Measurements from ENCODE around the gene GTF3C5.
"Not testable (repeated sequence)": the region's sequence is repeated elsewhere in the genome, so short reads cannot be mapped to it uniquely, and the experiment has no call there.

Gene GTF3C5

GRCh38 chr9:133040892-133041479, 10.2 kb downstream of the GTF3C5 start:
- H3K79me2 ChIP-seq (ENCODE audit: insufficient read depth, low read depth), result peaks cover 24% of the 10 kb centered on the region; the same call in 1 of the 2 replicates
- not testable (repeated sequence) for H3K27me3 ChIP-seq (ENCODE audit: insufficient read depth, low read depth); H3K36me3 ChIP-seq (ENCODE audit: insufficient read depth); H3K27ac ChIP-seq; H2AFZ ChIP-seq (ENCODE audit: low read depth); H4K20me1 ChIP-seq (ENCODE audit: insufficient read depth); H3K4me3 ChIP-seq (IDR thresholded peaks at IDR 0.05; ENCODE audit: insufficient read depth, low read depth, low read length); H3K4me1 ChIP-seq (ENCODE audit: low read depth, poor library complexity, severe bottlenecking); H3K4me2 ChIP-seq; H3K9ac ChIP-seq
- TF ChIP-seq, protein P1, sequence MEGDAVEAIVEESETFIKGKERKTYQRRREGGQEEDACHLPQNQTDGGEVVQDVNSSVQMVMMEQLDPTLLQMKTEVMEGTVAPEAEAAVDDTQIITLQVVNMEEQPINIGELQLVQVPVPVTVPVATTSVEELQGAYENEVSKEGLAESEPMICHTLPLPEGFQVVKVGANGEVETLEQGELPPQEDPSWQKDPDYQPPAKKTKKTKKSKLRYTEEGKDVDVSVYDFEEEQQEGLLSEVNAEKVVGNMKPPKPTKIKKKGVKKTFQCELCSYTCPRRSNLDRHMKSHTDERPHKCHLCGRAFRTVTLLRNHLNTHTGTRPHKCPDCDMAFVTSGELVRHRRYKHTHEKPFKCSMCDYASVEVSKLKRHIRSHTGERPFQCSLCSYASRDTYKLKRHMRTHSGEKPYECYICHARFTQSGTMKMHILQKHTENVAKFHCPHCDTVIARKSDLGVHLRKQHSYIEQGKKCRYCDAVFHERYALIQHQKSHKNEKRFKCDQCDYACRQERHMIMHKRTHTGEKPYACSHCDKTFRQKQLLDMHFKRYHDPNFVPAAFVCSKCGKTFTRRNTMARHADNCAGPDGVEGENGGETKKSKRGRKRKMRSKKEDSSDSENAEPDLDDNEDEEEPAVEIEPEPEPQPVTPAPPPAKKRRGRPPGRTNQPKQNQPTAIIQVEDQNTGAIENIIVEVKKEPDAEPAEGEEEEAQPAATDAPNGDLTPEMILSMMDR (conservative IDR thresholded peaks at IDR 0.05; ENCODE audit: low read depth, low read length), result peak; percentile 55

GRCh38 chr9:133041958-133042357, 11.2 kb downstream of the GTF3C5 start:
- TF ChIP-seq, protein P1 (conservative IDR thresholded peaks at IDR 0.05; ENCODE audit: low read depth, low read length), result no peak
- H4K20me1 ChIP-seq (ENCODE audit: insufficient read depth), result no peaks in the 10 kb centered on the region
- no peak overlapping the region for H3K27ac ChIP-seq
- peaks cover 14% of the 10 kb centered on the region; the same call in 1 of the 2 replicates for H3K79me2 ChIP-seq (ENCODE audit: insufficient read depth, low read depth)
- H3K4me3 ChIP-seq (IDR thresholded peaks at IDR 0.05; ENCODE audit: insufficient read depth, low read depth, low read length), result no peak overlapping the region
- no peak overlapping the region for H3K9ac ChIP-seq
- no peaks in the 10 kb centered on the region for H3K36me3 ChIP-seq (ENCODE audit: insufficient read depth)
- H3K4me2 ChIP-seq, result no peak overlapping the region
- H2AFZ ChIP-seq (ENCODE audit: low read depth), result no peak overlapping the region
- no peaks in the 10 kb centered on the region for H3K27me3 ChIP-seq (ENCODE audit: insufficient read depth, low read depth)
- no peaks in the 10 kb centered on the region for H3K4me1 ChIP-seq (ENCODE audit: low read depth, poor library complexity, severe bottlenecking)

DNA sequence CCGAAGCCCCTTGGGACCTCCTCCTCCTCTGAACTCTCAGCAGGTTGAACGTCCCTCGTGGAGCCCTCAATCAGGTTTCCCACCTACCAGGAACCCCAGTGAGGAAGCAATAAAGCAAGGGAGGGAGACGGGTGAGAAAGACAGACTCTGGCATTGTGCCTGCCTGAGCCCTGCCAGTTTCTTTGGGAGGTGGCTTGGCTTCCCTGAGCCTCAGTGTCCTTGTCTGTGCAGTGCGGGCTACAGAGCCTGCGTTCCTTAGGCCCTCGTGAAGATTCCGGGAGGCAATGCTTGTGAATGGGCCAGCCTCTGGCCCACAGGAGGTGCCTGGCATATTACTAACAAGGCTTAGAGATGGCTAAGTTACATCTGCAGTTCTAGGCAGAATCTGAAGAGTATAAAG, 11.9 kb downstream of the GTF3C5 start:
- H3K4me2 ChIP-seq, result no peak overlapping the region
- no peaks in the 10 kb centered on the region for H3K36me3 ChIP-seq (ENCODE audit: insufficient read depth)
- H3K9ac ChIP-seq, result no peak overlapping the region
- H3K27me3 ChIP-seq (ENCODE audit: insufficient read depth, low read depth), result no peaks in the 10 kb centered on the region
- no peak overlapping the region for H2AFZ ChIP-seq (ENCODE audit: low read depth)
- H3K27ac ChIP-seq, result no peak overlapping the region
- no peaks in the 10 kb centered on the region for H4K20me1 ChIP-seq (ENCODE audit: insufficient read depth)
- TF ChIP-seq, protein P1 (conservative IDR thresholded peaks at IDR 0.05; ENCODE audit: low read depth, low read length), result no peak
- peaks cover 9% of the 10 kb centered on the region; the same call in 1 of the 2 replicates for H3K79me2 ChIP-seq (ENCODE audit: insufficient read depth, low read depth)
- H3K4me1 ChIP-seq (ENCODE audit: low read depth, poor library complexity, severe bottlenecking), result peaks cover 3% of the 10 kb centered on the region
- H3K4me3 ChIP-seq (IDR thresholded peaks at IDR 0.05; ENCODE audit: insufficient read depth, low read depth, low read length), result no peak overlapping the region

DNA sequence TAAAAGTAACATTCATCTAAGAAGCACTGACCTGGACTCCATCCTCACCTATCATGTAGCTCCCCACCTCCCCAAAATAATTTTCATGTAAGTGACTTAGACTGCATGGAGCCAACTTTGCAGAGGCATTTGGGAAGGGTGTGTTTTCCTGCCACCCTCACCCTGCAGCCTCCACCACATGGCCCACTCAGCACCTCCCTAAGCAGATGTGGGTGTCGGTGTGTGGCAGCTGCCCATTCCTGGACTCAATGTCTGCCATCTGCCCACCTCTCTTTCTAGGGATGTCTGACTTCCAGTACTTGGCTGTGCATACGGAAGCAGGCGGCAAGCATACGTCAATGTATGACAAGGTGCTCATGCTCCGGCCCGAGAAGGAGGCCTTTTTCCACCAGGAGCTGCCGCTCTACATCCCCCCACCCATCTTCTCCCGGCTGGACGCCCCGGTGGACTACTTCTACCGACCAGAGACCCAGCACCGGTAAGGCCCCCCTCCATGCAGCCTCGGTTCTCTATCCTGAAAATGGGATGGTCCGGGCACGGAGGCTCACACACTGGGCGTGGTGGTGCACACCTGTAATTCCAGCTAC, 12.7 kb downstream of the GTF3C5 start:
- H3K79me2 ChIP-seq (ENCODE audit: insufficient read depth, low read depth), result peaks cover 5% of the 10 kb centered on the region; the same call in 1 of the 2 replicates
- H3K9ac ChIP-seq, result no peak overlapping the region
- no peaks in the 10 kb centered on the region for H3K36me3 ChIP-seq (ENCODE audit: insufficient read depth)
- H3K4me2 ChIP-seq, result no peak overlapping the region
- H3K4me3 ChIP-seq (IDR thresholded peaks at IDR 0.05; ENCODE audit: insufficient read depth, low read depth, low read length), result no peak overlapping the region
- H3K27me3 ChIP-seq (ENCODE audit: insufficient read depth, low read depth), result no peaks in the 10 kb centered on the region
- peaks cover 12% of the 10 kb centered on the region for H3K4me1 ChIP-seq (ENCODE audit: low read depth, poor library complexity, severe bottlenecking)
- no peak overlapping the region for H2AFZ ChIP-seq (ENCODE audit: low read depth)
- no peak overlapping the region for H3K27ac ChIP-seq
- TF ChIP-seq, protein P1 (conservative IDR thresholded peaks at IDR 0.05; ENCODE audit: low read depth, low read length), result no peak
- no peaks in the 10 kb centered on the region for H4K20me1 ChIP-seq (ENCODE audit: insufficient read depth)
